A673 (cell line): ENCODE results near the gene NKX2-3. TPM values are rescaled to one million over a fixed set of nuclear protein-coding genes. Genes with fewer than 3 reads are reported as not detected.
A peak's percentile ranks its signal among the peaks of the same experiment; 100 is the strongest.

Source experiments
- BruUV-seq: library from RNA; stranded (reverse); fragments of 400-500 nt; replicated peaks from 2 replicates; lab custom pipeline; 2021; lab: Mats Ljungman, UMichigan
- CTCF ChIA-PET: fragments of 300-600 bp; sonication (Branson Sonifier 250); formaldehyde crosslinking; loops from one replicate; lab custom pipeline; 2022; ENCODE audit warnings: antibody characterized with exemption; lab: Charles Lee
- POLR2A ChIA-PET: fragments of 300-600 bp; sonication (Branson Sonifier 250); formaldehyde crosslinking; loops from one replicate; lab custom pipeline; 2022; ENCODE audit warnings: antibody characterized with exemption; ENCODE audit not compliant: low non-redundant PET; lab: Charles Lee
- DNase-seq: peaks from one replicate; pipeline ENCODE4 v3.0.0-alpha.2; 2015; ENCODE audit warnings: low spot score
- H3K27ac ChIP-seq: fragments of 200-600 bp; sonication (generic); 2 replicates; pipeline ENCODE4 v1.5.1; 2016; ENCODE audit warnings: mixed run types, low read depth, mild to moderate bottlenecking, mixed read lengths, antibody characterized with exemption, low read length; ENCODE audit not compliant: poor library complexity, severe bottlenecking
- H3K27me3 ChIP-seq: fragments of 200-600 bp; sonication (generic); replicated peaks from 2 replicates; pipeline ENCODE4 v1.6.1; 2017; ENCODE audit warnings: mixed run types, low read depth, mild to moderate bottlenecking, mixed read lengths, antibody characterized with exemption, low read length; ENCODE audit not compliant: insufficient read depth, poor library complexity
- H3K36me3 ChIP-seq: fragments of 200-600 bp; sonication (generic); 2 replicates; pipeline ENCODE4 v1.6.1; 2016; ENCODE audit warnings: mixed run types, mild to moderate bottlenecking, mixed read lengths, antibody characterized with exemption, low read length; ENCODE audit not compliant: insufficient read depth, poor library complexity, severe bottlenecking
- H3K4me1 ChIP-seq: fragments of 200-600 bp; sonication (generic); 2 replicates; pipeline ENCODE4 v1.6.1; 2017; ENCODE audit warnings: mixed run types, mild to moderate bottlenecking, mixed read lengths, antibody characterized with exemption, low read length; ENCODE audit not compliant: insufficient read depth, poor library complexity, severe bottlenecking
- H3K4me3 ChIP-seq: fragments of 200-600 bp; sonication (generic); 2 replicates; pipeline ENCODE4 v1.5.1; 2016; ENCODE audit warnings: low read depth, mixed run types, mild to moderate bottlenecking, mixed read lengths, low read length; ENCODE audit not compliant: poor library complexity, severe bottlenecking
- H3K9me3 ChIP-seq: fragments of 200-600 bp; sonication (generic); 2 replicates; pipeline ENCODE4 v1.6.1; 2016; ENCODE audit warnings: mixed run types, low read depth, mild to moderate bottlenecking, mixed read lengths, antibody characterized with exemption, low read length; ENCODE audit not compliant: poor library complexity, severe bottlenecking
- EZH2 ChIP-seq: fragments of 200-600 bp; sonication (generic); IDR thresholded peaks from 2 replicates; pipeline ENCODE4 v1.6.1; 2017; ENCODE audit warnings: borderline replicate concordance, low read depth, mild to moderate bottlenecking, mixed read lengths, antibody characterized with exemption, low read length; ENCODE audit not compliant: poor library complexity, severe bottlenecking
- intact Hi-C: fragments of 100-400 bp; cut with micrococcal nuclease; formaldehyde crosslinking; loops from one replicate; pipeline ENCODE4 v1.10.0; 2022; ENCODE audit not compliant: unreplicated experiment
- total RNA-seq: library from RNA; stranded (reverse); gene quantifications from 2 replicates; pipeline ENCODE4 v1.2.3, GENCODE V29; 2021
- TF ChIP-seq, protein P1 (sequence below): fragments of 300-800, 200-600 bp; sonication (generic); conservative IDR thresholded peaks from 2 replicates; pipeline ENCODE4 v1.5.1; 2017; ENCODE audit warnings: low read depth, mild to moderate bottlenecking, antibody characterized with exemption, low read length, moderate library complexity, mixed read lengths

NKX2-3 gene
- total RNA-seq, 1 experiment from 2014 or later, result not detected

GRCh38 chr10:99527526-99528493, 4.9 kb upstream of the NKX2-3 start:
- H3K36me3 ChIP-seq, result no peaks in the 10 kb centered on the region
- intact Hi-C loops, result no loop called here
- DNase-seq, result no peak

DNA sequence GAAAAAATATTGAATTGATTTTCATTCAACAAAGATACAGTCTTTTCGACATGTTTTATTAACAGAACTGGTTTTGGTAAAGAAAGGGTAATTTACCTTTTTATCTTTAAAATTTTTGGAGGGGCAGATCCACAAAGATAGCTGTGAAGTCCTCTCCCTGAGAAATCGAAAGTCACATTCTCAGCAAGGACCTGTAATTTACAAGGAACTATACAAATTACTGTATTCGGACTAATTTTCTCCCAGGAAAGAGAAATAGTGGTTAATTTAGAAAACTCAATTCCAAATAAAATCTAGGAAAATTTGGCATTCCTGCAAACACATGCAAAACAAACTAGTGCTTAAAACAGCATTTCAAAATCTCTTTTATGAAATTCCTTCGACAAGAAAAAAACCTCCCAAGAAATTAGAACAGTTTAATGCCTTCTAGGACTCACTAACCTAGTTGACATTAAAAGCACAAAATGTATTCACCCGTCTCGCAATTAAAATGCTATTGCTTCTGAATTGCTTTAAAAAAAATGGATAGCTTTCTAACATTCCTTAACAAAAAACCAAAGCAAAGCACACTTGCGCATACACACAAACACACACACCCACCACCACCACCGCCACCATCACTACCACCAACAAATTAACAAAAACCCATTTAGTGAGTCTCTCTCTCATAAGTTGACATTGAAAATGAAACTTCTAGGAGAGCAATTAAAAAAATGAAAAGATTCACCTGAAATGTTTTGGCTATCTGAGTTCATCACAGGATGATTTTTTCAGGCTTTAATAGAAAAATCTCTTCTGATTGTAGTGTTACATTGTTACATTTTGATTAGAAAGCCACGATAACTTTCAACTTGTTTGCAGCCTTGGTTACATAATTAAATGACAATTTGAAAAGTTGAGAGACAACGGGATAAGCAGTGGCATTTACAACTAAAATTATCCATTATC, 4.0 kb upstream of the NKX2-3 start:
- H3K9me3 ChIP-seq, result no peaks in the 10 kb centered on the region
- peak; percentile 56 for TF ChIP-seq EZH2
- TF ChIP-seq, protein P1, sequence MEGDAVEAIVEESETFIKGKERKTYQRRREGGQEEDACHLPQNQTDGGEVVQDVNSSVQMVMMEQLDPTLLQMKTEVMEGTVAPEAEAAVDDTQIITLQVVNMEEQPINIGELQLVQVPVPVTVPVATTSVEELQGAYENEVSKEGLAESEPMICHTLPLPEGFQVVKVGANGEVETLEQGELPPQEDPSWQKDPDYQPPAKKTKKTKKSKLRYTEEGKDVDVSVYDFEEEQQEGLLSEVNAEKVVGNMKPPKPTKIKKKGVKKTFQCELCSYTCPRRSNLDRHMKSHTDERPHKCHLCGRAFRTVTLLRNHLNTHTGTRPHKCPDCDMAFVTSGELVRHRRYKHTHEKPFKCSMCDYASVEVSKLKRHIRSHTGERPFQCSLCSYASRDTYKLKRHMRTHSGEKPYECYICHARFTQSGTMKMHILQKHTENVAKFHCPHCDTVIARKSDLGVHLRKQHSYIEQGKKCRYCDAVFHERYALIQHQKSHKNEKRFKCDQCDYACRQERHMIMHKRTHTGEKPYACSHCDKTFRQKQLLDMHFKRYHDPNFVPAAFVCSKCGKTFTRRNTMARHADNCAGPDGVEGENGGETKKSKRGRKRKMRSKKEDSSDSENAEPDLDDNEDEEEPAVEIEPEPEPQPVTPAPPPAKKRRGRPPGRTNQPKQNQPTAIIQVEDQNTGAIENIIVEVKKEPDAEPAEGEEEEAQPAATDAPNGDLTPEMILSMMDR, result no peak
- no TSS peak for BruUV-seq
- H3K27ac ChIP-seq, result no peak overlapping the region
- peaks cover 97% of the 10 kb centered on the region for H3K27me3 ChIP-seq
- ChIA-PET CTCF (no interaction called here), POLR2A (no interaction called here)
- no peak overlapping the region for H3K4me3 ChIP-seq
- DNase-seq, result no peak
- intact Hi-C loops, result no loop called here
- H3K4me1 ChIP-seq, result peaks cover 3% of the 10 kb centered on the region
- H3K36me3 ChIP-seq, result no peaks in the 10 kb centered on the region

More at GRCh38 chr10:99527526-99528493, 4.9 kb upstream of the NKX2-3 start:
- H3K27me3 ChIP-seq, result peaks cover 97% of the 10 kb centered on the region
- no peaks in the 10 kb centered on the region for H3K9me3 ChIP-seq
- CTCF ChIA-PET, result no interaction called here
- H3K27ac ChIP-seq, result no peak overlapping the region
- H3K4me1 ChIP-seq, result peaks cover 1% of the 10 kb centered on the region
- POLR2A ChIA-PET, result no interaction called here
- H3K4me3 ChIP-seq, result no peak overlapping the region
- no peak for TF ChIP-seq EZH2
- TF ChIP-seq, protein P1, result no peak
- no TSS peak for BruUV-seq

DNA sequence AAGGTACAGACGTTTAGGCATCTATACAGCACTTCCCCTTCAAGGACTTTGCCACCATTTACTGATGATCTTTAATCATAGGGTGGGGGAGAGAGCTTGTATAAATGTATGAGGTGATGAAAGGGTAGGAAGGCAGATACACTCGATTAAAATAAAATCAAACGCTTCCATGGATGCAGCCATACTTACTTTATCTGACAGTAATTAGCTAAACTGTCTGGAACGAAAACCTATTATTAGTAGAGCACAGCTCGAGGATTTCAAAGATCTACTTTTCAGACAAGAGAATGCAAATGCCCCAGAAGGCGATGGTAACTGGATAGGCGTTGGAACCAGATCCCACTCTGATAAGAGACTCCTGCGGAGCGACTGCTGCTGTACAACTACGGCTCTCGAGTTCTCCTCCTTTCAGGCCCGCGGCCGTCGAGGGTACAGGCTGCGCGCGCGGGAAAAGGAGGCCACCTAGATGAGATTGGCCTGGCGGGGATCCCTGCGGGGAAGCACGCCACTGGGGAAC, 3.1 kb upstream of the NKX2-3 start:
- no peak for TF ChIP-seq EZH2
- TF ChIP-seq, protein P1, result no peak
- Histone ChIP-seq H3K27ac (no peak overlapping the region), H3K36me3 (no peaks in the 10 kb centered on the region), H3K27me3 (peaks cover 97% of the 10 kb centered on the region), H3K4me3 (no peak overlapping the region), H3K4me1 (peaks cover 3% of the 10 kb centered on the region), H3K9me3 (no peaks in the 10 kb centered on the region)
- no TSS peak for BruUV-seq
- DNase-seq, result no peak
- intact Hi-C loops, result no loop called here
- POLR2A ChIA-PET, result no interaction called here
- CTCF ChIA-PET, result no interaction called here
